ENCODE results near the gene PAK3.

- TF ChIP-seq, protein P1, sequence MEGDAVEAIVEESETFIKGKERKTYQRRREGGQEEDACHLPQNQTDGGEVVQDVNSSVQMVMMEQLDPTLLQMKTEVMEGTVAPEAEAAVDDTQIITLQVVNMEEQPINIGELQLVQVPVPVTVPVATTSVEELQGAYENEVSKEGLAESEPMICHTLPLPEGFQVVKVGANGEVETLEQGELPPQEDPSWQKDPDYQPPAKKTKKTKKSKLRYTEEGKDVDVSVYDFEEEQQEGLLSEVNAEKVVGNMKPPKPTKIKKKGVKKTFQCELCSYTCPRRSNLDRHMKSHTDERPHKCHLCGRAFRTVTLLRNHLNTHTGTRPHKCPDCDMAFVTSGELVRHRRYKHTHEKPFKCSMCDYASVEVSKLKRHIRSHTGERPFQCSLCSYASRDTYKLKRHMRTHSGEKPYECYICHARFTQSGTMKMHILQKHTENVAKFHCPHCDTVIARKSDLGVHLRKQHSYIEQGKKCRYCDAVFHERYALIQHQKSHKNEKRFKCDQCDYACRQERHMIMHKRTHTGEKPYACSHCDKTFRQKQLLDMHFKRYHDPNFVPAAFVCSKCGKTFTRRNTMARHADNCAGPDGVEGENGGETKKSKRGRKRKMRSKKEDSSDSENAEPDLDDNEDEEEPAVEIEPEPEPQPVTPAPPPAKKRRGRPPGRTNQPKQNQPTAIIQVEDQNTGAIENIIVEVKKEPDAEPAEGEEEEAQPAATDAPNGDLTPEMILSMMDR (IDR thresholded peaks at IDR 0.05), result no peak
- TF ChIP-seq EZH2 (IDR thresholded peaks at IDR 0.05), result no peak
Observed at GRCh38 chrX:111260451-111260850, 164.5 kb downstream of the PAK3 start.
